K562 treated with DMSO at 1 percent for 48 hours (cell line): ENCODE measurements around the gene KDM6B. TPM values are rescaled to one million over a fixed set of nuclear protein-coding genes. Genes with fewer than 3 reads are reported as not detected.

Experiments used
- total RNA-seq: library from RNA; unstranded; fragments of 300-600 nt; gene quantifications from 2 replicates; pipeline ENCODE4 v1.2.3, GENCODE V29; 2022; ENCODE audit warnings: low replicate concordance; ENCODE audit errors: extremely low read depth

KDM6B gene
- total RNA-seq, result not detected in 2 replicates

GRCh38 chr17:7833795-7834541, at the start of gene KDM6B:
KDM6B (plus strand) TSS chr17:7834217; CDS start chr17:7845555, 11,338 bp downstream.

GRCh38 chr17:7854851-7855659, 21.0 kb downstream of the KDM6B start, which contains the start of gene TMEM88:
TMEM88 (plus strand) TSS chr17:7855066; CDS start chr17:7855075, 9 bp downstream.

GRCh38 chr17:7856811-7857712, 23.0 kb downstream of the KDM6B start, which contains the start of gene NAA38:
NAA38 (minus strand) TSS chr17:7857559; CDS start chr17:7857463, 96 bp downstream.

GRCh38 chr17:7857713-7858521, 23.9 kb downstream of the KDM6B start, which contains the start of gene CYB5D1:
CYB5D1 (plus strand) TSS chr17:7858003; CDS start chr17:7858135, 132 bp downstream.

Other genes starting within 250 kb of the KDM6B start
- gene SOX15, start 244.1 kb upstream of the KDM6B start, total RNA-seq, result not detected in 2 replicates
- gene FXR2, start 219.3 kb upstream of the KDM6B start, total RNA-seq, result not detected in 2 replicates
- not detected in 2 replicates for gene SAT2, start 206.4 kb upstream of the KDM6B start, total RNA-seq
- not detected in 2 replicates for gene SHBG, start 204.1 kb upstream of the KDM6B start, total RNA-seq
- gene ATP1B2, start 183.3 kb upstream of the KDM6B start, total RNA-seq, result not detected in 2 replicates
- gene TP53, start 146.7 kb upstream of the KDM6B start, total RNA-seq, result not detected in 2 replicates
- gene WRAP53, start 145.7 kb upstream of the KDM6B start, total RNA-seq, result not detected in 2 replicates
- not detected in 2 replicates for gene EFNB3, start 129.0 kb upstream of the KDM6B start, total RNA-seq
- not detected in 2 replicates for gene DNAH2, start 116.5 kb upstream of the KDM6B start, total RNA-seq
- gene TMEM88, start 20.8 kb downstream of the KDM6B start, total RNA-seq, result not detected in 2 replicates
- not detected in 2 replicates for gene NAA38, start 23.3 kb downstream of the KDM6B start, total RNA-seq
- not detected in 2 replicates for gene CYB5D1, start 23.8 kb downstream of the KDM6B start, total RNA-seq
- gene CHD3, start 54.6 kb downstream of the KDM6B start, total RNA-seq, result not detected in 2 replicates
- gene RNF227, start 82.1 kb downstream of the KDM6B start, total RNA-seq, result not detected in 2 replicates
- gene KCNAB3, start 95.6 kb downstream of the KDM6B start, total RNA-seq, result not detected in 2 replicates
- gene TRAPPC1, start 97.7 kb downstream of the KDM6B start, total RNA-seq, result not detected in 2 replicates
- not detected in 2 replicates for gene CNTROB, start 98.0 kb downstream of the KDM6B start, total RNA-seq
- gene GUCY2D, start 168.4 kb downstream of the KDM6B start, total RNA-seq, result not detected in 2 replicates
- gene ALOX15B, start 204.8 kb downstream of the KDM6B start, total RNA-seq, result not detected in 2 replicates